ENCODE results near the gene NBAS.

NBAS gene

GRCh38 chr2:15601681-15602080 is 40.5 kb upstream of the NBAS start:
- Histone ChIP-seq H3K4me1 (ENCODE audit: control insufficient read depth, insufficient read depth, low read length) (no peaks in the 10 kb centered on the region), H3K27me3 (ENCODE audit: control insufficient read depth, insufficient read depth, low read length) (no peaks in the 10 kb centered on the region), H3K27ac (ENCODE audit: low read depth, low read length) (no peak overlapping the region), H3K4me3 (ENCODE audit: low read depth, low read length) (no peak overlapping the region), H3K9ac (ENCODE audit: low read depth, low read length) (no peak overlapping the region), H3K36me3 (ENCODE audit: control insufficient read depth, insufficient read depth, low read length) (peaks cover 99% of the 10 kb centered on the region), H3K9me3 (ENCODE audit: control insufficient read depth, insufficient read depth, low read length) (no peaks in the 10 kb centered on the region)

- H3K9me3 ChIP-seq (ENCODE audit: control insufficient read depth, insufficient read depth, low read length), result no peaks in the 10 kb centered on the region
- no peak overlapping the region for H3K4me3 ChIP-seq (ENCODE audit: low read depth, low read length)
- peaks cover 99% of the 10 kb centered on the region for H3K36me3 ChIP-seq (ENCODE audit: control insufficient read depth, insufficient read depth, low read length)
Measured at GRCh38 chr2:15599994-15600393, 38.9 kb upstream of the NBAS start.

GRCh38 chr2:15596968-15597367 is 35.8 kb upstream of the NBAS start:
- no peak overlapping the region for H3K27ac ChIP-seq (ENCODE audit: low read depth, low read length)
- H3K36me3 ChIP-seq (ENCODE audit: control insufficient read depth, insufficient read depth, low read length), result peaks cover 77% of the 10 kb centered on the region
- no peak overlapping the region for H3K9ac ChIP-seq (ENCODE audit: low read depth, low read length)
- no peaks in the 10 kb centered on the region for H3K27me3 ChIP-seq (ENCODE audit: control insufficient read depth, insufficient read depth, low read length)
- H3K4me3 ChIP-seq (ENCODE audit: low read depth, low read length), result no peak overlapping the region
- no peaks in the 10 kb centered on the region for H3K9me3 ChIP-seq (ENCODE audit: control insufficient read depth, insufficient read depth, low read length)
- H3K4me1 ChIP-seq (ENCODE audit: control insufficient read depth, insufficient read depth, low read length), result peaks cover 4% of the 10 kb centered on the region; the same call in 1 of the 2 replicates

More at GRCh38 chr2:15599994-15600393, 38.9 kb upstream of the NBAS start:
- H3K4me1 ChIP-seq (ENCODE audit: control insufficient read depth, insufficient read depth, low read length), result no peaks in the 10 kb centered on the region
- H3K9ac ChIP-seq (ENCODE audit: low read depth, low read length), result no peak overlapping the region
- no peaks in the 10 kb centered on the region for H3K27me3 ChIP-seq (ENCODE audit: control insufficient read depth, insufficient read depth, low read length)
- H3K27ac ChIP-seq (ENCODE audit: low read depth, low read length), result no peak overlapping the region

- Histone ChIP-seq H3K27me3 (ENCODE audit: control insufficient read depth, insufficient read depth, low read length) (no peaks in the 10 kb centered on the region), H3K9ac (ENCODE audit: low read depth, low read length) (no peak overlapping the region), H3K4me3 (ENCODE audit: low read depth, low read length) (no peak overlapping the region), H3K4me1 (ENCODE audit: control insufficient read depth, insufficient read depth, low read length) (peaks cover 5% of the 10 kb centered on the region), H3K36me3 (ENCODE audit: control insufficient read depth, insufficient read depth, low read length) (peaks cover 71% of the 10 kb centered on the region), H3K27ac (ENCODE audit: low read depth, low read length) (no peak overlapping the region), H3K9me3 (ENCODE audit: control insufficient read depth, insufficient read depth, low read length) (no peaks in the 10 kb centered on the region)
Measured at GRCh38 chr2:15596350-15596749, 35.2 kb upstream of the NBAS start.

- H3K4me1 ChIP-seq (ENCODE audit: control insufficient read depth, insufficient read depth, low read length), result peaks cover 9% of the 10 kb centered on the region
- no peak overlapping the region for H3K4me3 ChIP-seq (ENCODE audit: low read depth, low read length)
- no peak overlapping the region for H3K27ac ChIP-seq (ENCODE audit: low read depth, low read length)
- no peaks in the 10 kb centered on the region for H3K27me3 ChIP-seq (ENCODE audit: control insufficient read depth, insufficient read depth, low read length)
- H3K9me3 ChIP-seq (ENCODE audit: control insufficient read depth, insufficient read depth, low read length), result no peaks in the 10 kb centered on the region
- no peak overlapping the region for H3K9ac ChIP-seq (ENCODE audit: low read depth, low read length)
- H3K36me3 ChIP-seq (ENCODE audit: control insufficient read depth, insufficient read depth, low read length), result peaks cover 67% of the 10 kb centered on the region
Measured at GRCh38 chr2:15595936-15596335, 34.8 kb upstream of the NBAS start.

GRCh38 chr2:15595342-15595905 is 34.3 kb upstream of the NBAS start:
- H3K9ac ChIP-seq (ENCODE audit: low read depth, low read length), result no peak overlapping the region
- no peak overlapping the region for H3K4me3 ChIP-seq (ENCODE audit: low read depth, low read length)
- H3K4me1 ChIP-seq (ENCODE audit: control insufficient read depth, insufficient read depth, low read length), result peaks cover 9% of the 10 kb centered on the region
- H3K27ac ChIP-seq (ENCODE audit: low read depth, low read length), result no peak overlapping the region
- no peaks in the 10 kb centered on the region for H3K9me3 ChIP-seq (ENCODE audit: control insufficient read depth, insufficient read depth, low read length)
- peaks cover 62% of the 10 kb centered on the region for H3K36me3 ChIP-seq (ENCODE audit: control insufficient read depth, insufficient read depth, low read length)
- no peaks in the 10 kb centered on the region for H3K27me3 ChIP-seq (ENCODE audit: control insufficient read depth, insufficient read depth, low read length)

GRCh38 chr2:15594291-15595256 is 33.4 kb upstream of the NBAS start:
- H3K9ac ChIP-seq (ENCODE audit: low read depth, low read length), result no peak overlapping the region
- H3K27me3 ChIP-seq (ENCODE audit: control insufficient read depth, insufficient read depth, low read length), result no peaks in the 10 kb centered on the region
- peaks cover 9% of the 10 kb centered on the region for H3K4me1 ChIP-seq (ENCODE audit: control insufficient read depth, insufficient read depth, low read length)
- H3K36me3 ChIP-seq (ENCODE audit: control insufficient read depth, insufficient read depth, low read length), result peaks cover 54% of the 10 kb centered on the region
- no peaks in the 10 kb centered on the region for H3K9me3 ChIP-seq (ENCODE audit: control insufficient read depth, insufficient read depth, low read length)
- H3K4me3 ChIP-seq (ENCODE audit: low read depth, low read length), result no peak overlapping the region
- H3K27ac ChIP-seq (ENCODE audit: low read depth, low read length), result no peak overlapping the region

GRCh38 chr2:15593327-15593705 is 32.2 kb upstream of the NBAS start:
- Histone ChIP-seq H3K27me3 (ENCODE audit: control insufficient read depth, insufficient read depth, low read length) (no peaks in the 10 kb centered on the region), H3K4me1 (ENCODE audit: control insufficient read depth, insufficient read depth, low read length) (peaks cover 9% of the 10 kb centered on the region), H3K36me3 (ENCODE audit: control insufficient read depth, insufficient read depth, low read length) (peaks cover 41% of the 10 kb centered on the region), H3K9me3 (ENCODE audit: control insufficient read depth, insufficient read depth, low read length) (no peaks in the 10 kb centered on the region), H3K27ac (ENCODE audit: low read depth, low read length) (no peak overlapping the region), H3K4me3 (ENCODE audit: low read depth, low read length) (0 out of 2 replicates have a peak overlapping the region, but pooled peaks have one; percentile 80), H3K9ac (ENCODE audit: low read depth, low read length) (no peak overlapping the region)

GRCh38 chr2:15591692-15592463 is 30.7 kb upstream of the NBAS start, which contains the start of gene DDX1:
TSS of gene DDX1 (plus strand) at chr2:15591868. CDS start at chr2:15591934, 66 bp downstream.
- peaks cover 27% of the 10 kb centered on the region for H3K36me3 ChIP-seq (ENCODE audit: control insufficient read depth, insufficient read depth, low read length)
- H3K9ac ChIP-seq (ENCODE audit: low read depth, low read length), result peak within 1 kb of the TSS; percentile 85
- H3K27ac ChIP-seq (ENCODE audit: low read depth, low read length), result peak within 1 kb of the TSS; percentile 92
- no peaks in the 10 kb centered on the region for H3K9me3 ChIP-seq (ENCODE audit: control insufficient read depth, insufficient read depth, low read length)
- H3K4me1 ChIP-seq (ENCODE audit: control insufficient read depth, insufficient read depth, low read length), result peaks cover 9% of the 10 kb centered on the region
- H3K27me3 ChIP-seq (ENCODE audit: control insufficient read depth, insufficient read depth, low read length), result no peaks in the 10 kb centered on the region
- peak within 1 kb of the TSS; percentile 80 for H3K4me3 ChIP-seq (ENCODE audit: low read depth, low read length)

GRCh38 chr2:15591373-15591691 is 30.2 kb upstream of the NBAS start:
- Histone ChIP-seq H3K27me3 (ENCODE audit: control insufficient read depth, insufficient read depth, low read length) (no peaks in the 10 kb centered on the region), H3K9me3 (ENCODE audit: control insufficient read depth, insufficient read depth, low read length) (no peaks in the 10 kb centered on the region), H3K36me3 (ENCODE audit: control insufficient read depth, insufficient read depth, low read length) (peaks cover 22% of the 10 kb centered on the region), H3K4me3 (ENCODE audit: low read depth, low read length) (peak overlapping the region; percentile 80), H3K27ac (ENCODE audit: low read depth, low read length) (peak overlapping the region; percentile 92), H3K4me1 (ENCODE audit: control insufficient read depth, insufficient read depth, low read length) (peaks cover 9% of the 10 kb centered on the region), H3K9ac (ENCODE audit: low read depth, low read length) (peak overlapping the region; percentile 85)
